GM21528 (cell line): ENCODE results near the gene B4GALT2.

Experiments
- ATAC-seq: cut with Tn5 transposase; IDR thresholded peaks from one replicate; pipeline ENCODE4 v1.9.1; 2021; ENCODE audit warnings: mild to moderate bottlenecking, moderate library complexity; ENCODE audit not compliant: unreplicated experiment, low FRiP score

B4GALT2 gene, protein sequence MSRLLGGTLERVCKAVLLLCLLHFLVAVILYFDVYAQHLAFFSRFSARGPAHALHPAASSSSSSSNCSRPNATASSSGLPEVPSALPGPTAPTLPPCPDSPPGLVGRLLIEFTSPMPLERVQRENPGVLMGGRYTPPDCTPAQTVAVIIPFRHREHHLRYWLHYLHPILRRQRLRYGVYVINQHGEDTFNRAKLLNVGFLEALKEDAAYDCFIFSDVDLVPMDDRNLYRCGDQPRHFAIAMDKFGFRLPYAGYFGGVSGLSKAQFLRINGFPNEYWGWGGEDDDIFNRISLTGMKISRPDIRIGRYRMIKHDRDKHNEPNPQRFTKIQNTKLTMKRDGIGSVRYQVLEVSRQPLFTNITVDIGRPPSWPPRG

DNA sequence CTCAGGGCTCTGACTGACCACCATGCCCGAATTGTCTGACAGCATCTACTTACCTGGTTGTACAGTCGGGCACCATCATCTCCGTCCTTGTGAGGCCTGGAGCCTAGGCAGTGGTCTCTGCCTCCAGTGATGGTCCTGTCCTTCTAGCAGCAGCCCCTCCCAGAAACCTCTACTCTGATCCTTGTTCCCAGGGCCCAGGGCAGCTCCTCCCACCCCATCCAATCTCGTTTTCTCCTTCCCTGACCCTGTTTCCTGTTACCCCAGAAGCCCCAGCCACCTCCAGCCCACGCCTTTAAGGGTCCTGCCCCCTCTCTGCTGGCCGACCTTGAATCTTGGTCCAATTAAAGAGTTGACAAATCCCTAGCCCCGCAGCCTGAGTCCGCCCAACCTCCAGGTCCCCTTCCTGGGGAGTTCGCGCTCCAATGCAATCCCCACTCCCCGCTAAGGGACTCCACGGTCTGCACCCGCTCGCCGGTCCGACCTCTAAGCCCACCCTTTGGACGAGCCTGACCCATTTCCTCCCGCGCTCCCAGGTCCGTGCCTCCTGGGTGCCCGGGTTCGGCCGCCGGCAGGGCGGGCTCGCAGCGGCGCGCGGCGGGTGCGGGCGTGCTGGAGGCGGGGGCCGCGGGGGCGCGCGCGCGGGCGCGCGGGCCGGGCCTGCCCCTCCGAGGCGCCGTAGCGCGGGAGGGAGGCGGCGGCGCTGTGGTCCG, at the start of gene B4GALT2:
Gene B4GALT2 (plus strand): TSS at position 660 of the 710 bp plus-strand sequence. CDS start 1,951 bp downstream, outside the sequence.
- ATAC-seq: no peak

DNA sequence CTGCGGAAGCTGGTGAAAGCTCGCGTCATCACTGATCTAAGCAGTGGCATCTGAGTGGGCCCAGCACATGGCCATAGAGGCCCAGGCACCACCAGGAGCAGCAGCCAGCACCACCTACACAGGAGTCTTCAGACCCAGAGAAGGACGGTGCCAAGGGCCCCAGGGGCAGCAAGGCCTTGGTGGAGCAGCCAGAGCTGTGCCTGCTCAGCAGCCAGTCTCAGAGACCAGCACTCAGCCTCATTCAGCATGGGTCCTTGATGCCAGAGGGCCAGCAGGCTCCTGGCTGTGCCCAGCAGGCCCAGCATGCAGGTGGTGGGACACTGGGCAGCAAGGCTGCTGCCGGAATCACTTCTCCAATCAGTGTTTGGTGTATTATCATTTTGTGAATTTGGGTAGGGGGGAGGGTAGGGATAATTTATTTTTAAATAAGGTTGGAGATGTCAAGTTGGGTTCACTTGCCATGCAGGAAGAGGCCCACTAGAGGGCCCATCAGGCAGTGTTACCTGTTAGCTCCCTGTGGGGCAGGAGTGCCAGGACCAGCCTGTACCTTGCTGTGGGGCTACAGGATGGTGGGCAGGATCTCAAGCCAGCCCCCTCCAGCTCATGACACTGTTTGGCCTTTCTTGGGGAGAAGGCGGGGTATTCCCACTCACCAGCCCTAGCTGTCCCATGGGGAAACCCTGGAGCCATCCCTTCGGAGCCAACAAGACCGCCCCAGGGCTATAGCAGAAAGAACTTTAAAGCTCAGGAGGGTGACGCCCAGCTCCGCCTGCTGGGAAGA, 48.7 kb upstream of the B4GALT2 start:
- ATAC-seq: no peak

DNA sequence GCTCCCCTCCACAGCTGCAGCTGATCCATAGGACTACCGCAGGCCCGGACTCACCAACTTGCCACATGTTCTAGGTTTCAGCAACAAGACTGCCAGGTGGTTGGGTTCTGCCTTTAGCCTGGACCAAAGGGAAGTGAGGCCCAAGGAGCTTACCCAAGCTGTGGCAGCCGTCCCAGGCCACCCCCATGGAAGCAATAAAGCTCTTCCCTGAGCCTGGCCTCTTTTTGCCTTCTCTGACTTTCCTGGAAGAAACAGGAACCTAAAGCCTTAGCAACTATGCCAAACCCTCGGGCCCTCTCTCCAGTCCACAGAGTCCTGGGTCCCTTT, 48.1 kb upstream of the B4GALT2 start:
- ATAC-seq: no peak

DNA sequence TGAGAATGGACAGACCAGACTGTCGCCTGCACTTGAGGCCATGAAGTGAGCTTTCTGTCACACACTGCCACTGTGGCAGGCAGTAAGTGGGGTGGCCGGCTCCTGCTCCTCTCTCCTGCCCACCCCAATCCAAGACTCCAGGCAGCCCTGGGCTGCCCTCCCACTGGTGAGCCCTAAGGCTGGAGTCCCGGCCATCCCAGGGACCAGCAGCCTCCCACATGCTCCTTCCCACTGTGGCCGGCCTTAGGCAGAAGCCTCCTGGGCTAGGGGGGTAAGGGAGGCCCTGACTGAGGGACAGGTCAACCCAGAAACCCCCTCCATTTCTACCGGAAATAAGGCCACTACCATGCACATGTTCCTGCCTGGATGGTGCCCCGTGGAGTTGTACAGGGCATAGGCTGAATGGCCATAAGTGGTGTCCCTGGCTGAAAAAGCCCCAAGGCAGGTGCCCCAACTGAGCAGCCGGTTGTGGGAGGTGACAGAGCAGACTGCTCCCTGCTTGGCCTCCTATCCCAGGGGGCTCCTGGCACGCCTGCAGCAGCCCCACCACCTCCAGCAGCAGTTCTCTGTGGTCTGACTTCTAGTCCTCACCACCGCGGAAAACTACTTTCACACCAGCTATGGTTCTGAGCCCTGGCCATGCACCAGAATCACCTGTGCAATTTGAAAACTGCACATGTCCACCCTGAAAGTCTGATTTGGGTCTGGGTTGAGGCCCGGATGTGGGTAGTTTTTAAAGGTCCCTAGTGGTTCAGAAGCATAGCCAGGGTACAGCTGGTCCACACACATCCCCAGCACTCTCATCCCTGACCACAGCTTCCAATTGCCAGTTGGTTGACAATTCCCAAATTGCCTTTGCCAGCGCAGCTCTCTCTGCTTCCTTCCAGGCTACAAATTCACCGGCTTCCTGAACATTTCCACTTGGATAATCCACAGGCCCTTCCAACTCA, 47.0 kb upstream of the B4GALT2 start:
- ATAC-seq: no peak

DNA sequence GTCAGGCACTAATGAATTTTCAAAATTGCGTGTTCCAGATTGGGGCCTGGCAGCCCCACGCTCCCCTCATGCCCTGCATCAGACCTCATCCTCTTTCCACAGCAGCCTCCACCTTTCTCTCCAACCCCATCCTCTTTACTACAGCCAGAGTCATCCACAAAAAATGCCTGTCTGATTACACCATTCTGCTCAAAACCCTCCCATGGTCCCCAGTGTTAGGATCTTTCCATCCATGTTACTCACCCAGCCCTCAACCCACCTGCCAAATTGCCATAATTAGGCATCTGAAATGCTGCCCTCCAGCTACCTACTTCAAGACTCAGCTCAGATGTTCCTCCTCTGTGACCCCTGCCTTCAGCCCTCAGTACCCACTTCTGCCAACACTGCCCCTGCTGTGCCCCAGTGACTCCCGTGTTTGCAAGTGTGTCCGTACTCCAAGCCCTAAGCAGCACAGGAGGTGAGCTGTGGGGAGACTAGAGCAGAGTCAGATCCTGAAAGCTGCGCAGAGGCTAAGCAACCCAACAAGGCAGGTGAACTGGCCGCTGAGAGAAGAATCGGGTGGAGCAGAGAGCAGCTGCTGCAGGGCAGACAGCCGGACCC, 46.1 kb upstream of the B4GALT2 start:
- ATAC-seq: no peak

DNA sequence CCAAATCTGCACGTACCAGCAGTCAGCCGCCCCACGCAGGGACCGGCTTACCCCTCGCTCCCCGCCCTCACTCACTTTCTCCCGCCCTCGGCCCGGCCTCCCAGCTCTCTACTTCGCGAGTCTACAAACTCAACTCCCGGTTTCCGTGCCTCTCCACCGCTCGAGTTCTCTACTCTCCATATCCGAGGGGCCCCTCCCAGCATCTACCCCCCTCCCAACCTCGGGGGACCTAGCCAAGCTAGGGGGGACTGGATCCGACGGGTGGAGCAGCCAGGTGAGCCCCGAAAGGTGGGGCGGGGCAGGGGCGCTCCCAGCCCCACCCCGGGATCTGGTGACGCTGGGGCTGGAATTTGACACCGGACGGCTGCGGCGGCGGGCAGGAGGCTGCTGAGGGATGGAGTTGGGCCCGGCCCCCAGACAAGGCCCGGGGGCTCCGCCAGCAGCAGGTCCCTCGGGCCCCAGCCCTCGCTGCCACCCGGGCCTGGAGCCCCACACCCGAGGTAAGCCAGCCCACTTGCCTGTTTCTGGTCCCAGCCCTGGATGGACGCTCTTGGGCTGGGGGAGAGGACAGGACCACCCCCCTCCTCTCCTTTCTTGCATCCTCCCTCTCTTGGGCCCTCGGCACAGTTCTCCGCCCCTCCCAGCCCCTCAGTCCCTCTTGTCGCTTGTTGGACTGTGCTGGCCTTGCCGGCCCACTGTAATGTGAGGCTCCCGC, 45.5 kb upstream of the B4GALT2 start, which contains the start of gene ARTN:
Gene ARTN (plus strand): TSS at position 416 of the 715 bp plus-strand sequence. CDS start 1,856 bp downstream, outside the sequence.
- ATAC-seq: no peak

DNA sequence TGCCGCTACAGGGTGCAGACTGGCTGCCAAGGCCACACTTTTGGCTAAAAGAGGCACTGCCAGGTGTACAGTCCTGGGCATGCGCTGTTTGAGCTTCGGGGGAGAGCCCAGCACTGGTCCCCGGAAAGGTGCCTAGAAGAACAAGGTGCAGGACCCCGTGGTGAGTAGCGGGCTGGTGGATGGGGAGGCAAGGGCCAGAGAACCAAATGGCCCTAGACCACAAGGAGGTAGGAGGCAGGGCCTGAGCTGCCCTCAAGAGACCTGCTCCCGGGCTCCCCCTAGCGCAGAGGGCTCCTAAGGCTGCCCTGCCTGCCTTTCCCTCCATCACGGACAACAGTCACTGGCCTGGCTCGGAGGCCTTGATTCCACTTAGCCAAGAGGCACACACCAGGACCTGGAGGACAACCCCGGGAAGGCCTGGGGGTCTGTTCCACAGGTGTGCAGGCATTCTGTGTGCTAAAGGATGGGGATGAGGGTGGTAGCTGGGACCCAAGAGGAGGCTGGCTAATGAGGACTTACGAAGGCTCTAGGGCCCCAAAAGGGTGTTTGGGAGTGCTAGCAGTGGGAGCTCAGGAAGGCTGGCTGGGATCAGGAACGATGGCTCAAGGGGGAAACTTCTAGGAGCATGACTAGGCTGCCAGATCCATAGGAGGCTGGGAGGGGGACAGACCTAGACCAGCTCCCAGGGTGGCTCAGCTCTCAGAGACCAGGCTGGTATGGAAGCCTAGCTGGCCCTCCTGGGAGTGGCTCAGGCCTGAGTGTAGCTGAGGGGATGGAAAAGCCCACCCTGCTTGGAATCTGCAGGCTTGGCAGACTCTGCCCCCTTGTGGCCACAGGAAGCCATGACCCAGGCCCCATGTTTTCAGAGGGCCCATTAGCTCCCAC, 44.7 kb upstream of the B4GALT2 start:
- ATAC-seq: no peak

DNA sequence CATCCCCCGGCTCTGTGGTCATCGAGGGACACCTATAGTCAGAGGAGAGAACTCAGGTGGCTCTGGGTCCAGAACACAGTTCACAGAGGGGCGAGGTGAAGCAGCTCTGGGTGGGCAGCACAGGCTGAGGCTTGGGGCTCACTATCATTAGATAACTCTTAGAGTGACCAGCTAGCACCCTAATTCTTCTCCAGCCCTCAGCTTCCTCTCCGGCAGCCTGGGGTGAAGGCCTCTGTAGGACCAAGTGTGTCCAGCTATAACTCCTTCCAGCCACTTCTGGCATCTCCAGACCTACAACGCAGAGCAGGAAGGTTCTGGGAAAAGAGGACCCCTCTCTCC, 44.1 kb upstream of the B4GALT2 start:
- no peak for ATAC-seq

DNA sequence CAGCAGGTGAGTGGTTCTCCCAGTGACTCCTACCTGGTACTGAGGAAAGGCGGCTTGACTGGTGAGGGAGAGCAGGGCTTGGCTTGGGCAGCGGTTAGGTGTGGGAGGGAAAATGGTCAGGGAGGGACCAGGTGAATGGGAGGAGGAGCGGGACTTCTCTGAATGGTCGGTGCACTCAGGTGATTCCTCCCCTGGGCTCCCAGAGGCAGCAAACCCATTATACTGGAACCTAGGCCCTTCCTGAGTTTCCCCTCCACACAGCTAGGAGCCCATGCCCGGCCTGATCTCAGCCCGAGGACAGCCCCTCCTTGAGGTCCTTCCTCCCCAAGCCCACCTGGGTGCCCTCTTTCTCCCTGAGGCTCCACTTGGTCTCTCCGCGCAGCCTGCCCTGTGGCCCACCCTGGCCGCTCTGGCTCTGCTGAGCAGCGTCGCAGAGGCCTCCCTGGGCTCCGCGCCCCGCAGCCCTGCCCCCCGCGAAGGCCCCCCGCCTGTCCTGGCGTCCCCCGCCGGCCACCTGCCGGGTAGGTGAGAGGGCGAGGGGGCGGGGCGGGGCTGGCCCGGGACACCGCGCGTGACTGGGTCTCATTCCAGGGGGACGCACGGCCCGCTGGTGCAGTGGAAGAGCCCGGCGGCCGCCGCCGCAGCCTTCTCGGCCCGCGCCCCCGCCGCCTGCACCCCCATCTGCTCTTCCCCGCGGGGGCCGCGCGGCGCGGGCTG, 43.1 kb upstream of the B4GALT2 start:
- ATAC-seq: no peak

DNA sequence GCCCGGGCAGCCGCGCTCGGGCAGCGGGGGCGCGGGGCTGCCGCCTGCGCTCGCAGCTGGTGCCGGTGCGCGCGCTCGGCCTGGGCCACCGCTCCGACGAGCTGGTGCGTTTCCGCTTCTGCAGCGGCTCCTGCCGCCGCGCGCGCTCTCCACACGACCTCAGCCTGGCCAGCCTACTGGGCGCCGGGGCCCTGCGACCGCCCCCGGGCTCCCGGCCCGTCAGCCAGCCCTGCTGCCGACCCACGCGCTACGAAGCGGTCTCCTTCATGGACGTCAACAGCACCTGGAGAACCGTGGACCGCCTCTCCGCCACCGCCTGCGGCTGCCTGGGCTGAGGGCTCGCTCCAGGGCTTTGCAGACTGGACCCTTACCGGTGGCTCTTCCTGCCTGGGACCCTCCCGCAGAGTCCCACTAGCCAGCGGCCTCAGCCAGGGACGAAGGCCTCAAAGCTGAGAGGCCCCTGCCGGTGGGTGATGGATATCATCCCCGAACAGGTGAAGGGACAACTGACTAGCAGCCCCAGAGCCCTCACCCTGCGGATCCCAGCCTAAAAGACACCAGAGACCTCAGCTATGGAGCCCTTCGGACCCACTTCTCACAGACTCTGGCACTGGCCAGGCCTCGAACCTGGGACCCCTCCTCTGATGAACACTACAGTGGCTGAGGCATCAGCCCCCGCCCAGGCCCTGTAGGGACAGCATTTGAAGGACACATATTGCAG, 42.4 kb upstream of the B4GALT2 start:
- ATAC-seq: no peak

DNA sequence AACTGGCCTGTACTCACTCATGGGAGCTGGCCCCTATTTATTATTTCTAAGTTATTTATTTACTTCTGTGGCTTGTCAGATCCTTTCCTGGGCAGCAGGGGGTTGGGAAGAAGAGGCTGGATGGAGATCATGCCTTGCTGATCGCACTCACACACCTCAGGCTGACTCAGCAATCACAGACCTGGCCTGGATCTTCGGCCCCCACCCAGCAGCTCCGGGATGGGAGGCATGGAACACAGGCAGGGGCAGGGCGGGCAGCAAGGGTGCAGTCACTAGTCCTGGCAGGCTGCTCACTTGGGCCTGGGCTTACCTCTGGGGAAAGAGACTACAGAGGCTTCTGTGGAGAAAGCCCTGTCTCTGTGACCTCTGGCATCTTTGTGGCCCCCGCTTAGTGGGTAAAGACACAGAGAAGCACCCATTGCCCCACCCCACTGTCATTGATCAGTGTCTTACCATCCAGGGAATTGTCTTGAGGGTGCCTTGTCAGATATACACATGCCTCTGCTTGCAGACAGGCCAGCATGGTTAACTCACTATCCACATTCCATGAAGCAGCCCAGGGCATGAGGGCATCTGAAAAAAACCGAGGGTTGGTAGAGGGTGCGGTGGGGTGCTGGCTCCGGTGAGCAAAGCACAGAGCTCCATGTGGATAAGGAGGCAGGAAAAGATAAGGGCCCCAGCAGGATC, 41.7 kb upstream of the B4GALT2 start:
- no peak for ATAC-seq

DNA sequence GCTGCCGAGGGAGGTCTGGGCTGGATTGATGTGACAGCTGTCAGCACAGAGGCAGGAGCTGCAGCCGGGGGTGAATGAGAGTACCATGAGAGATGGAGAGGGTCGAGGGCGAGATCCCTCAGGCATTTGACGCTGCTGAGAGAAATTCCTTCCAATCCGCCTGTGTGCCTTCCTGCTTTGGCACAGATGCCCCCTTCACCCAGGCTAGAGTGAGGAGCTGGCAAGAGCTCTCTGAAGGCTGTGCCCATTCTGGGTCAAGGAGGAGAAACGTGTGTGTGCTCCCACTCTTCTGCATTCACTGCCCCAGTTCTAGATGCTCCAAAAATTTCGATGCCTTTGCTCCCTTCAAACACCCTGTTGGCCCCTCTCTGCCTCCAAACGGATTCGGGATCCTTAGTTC, 40.6 kb upstream of the B4GALT2 start:
- ATAC-seq: no peak

DNA sequence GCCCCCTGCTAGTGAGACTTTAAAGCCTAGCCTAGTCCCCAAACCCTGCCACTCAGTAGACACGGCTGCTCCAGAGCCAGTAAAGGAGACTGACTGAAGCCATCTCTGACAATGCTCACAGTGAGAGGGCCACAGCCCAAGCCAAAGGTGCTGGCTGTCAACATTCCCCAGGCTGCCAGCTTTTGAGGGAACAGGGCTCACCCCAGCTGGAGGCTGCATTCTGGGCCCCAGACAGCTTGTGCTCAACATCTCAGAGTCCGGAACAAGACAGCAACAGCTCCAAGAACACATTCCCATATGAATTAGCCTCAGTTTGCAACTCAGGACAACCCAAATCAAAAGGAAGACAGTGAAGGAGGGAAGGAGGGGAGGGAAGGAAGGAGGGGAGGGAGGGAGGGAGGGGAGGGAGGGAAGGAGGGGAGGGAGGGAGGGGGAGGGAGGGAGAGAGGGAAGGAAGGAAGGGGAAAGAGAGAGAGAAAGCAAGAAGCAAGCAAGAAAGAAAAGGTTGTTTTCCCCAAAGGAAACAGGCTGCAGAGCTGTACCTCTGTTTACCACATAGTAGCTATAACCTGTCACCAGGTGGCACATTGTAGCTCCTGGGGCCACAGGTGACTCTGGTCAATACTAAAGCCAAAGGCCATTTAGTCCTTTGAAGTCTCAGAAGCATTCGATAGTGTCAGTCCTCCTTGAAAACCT, 40.0 kb upstream of the B4GALT2 start:
- no peak for ATAC-seq

DNA sequence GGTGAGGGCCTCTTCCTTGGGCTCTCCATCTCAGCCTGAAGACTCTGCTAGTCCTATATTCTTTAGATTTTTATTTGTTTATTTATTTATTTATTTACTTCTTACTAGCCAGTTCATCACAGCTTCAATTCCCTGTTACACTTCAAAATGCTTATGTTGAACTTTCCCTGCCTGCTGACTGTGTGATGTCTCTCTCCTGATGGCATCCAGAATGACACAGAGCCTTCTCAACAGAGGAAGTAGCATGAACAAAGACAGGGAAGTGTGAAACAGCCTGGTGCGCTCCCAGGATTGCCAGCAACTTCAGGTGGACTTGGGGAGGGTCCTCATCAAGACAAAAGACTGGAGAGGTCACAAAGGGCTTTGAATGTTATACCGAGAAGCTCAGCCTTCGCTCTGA, 36.6 kb upstream of the B4GALT2 start:
- no peak for ATAC-seq

DNA sequence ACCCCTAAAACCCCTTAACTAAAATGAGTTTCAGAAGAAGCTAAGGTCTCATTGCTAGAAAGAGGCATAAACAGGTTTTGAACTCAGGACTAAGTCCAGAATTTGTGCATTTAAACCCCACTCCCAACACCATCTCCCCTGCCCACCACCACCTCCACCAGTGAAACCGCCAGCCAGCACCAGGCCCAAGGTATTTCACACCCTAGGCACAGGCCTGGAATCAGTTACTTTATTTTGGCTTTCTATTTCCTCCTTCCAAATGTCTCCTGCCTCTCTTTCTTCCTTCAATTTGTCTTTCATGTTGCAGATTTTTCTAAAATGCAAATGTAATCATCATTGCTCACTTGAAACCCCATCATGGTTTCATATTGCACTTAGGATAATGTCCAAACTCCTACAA, 34.1 kb upstream of the B4GALT2 start:
- ATAC-seq: no peak

DNA sequence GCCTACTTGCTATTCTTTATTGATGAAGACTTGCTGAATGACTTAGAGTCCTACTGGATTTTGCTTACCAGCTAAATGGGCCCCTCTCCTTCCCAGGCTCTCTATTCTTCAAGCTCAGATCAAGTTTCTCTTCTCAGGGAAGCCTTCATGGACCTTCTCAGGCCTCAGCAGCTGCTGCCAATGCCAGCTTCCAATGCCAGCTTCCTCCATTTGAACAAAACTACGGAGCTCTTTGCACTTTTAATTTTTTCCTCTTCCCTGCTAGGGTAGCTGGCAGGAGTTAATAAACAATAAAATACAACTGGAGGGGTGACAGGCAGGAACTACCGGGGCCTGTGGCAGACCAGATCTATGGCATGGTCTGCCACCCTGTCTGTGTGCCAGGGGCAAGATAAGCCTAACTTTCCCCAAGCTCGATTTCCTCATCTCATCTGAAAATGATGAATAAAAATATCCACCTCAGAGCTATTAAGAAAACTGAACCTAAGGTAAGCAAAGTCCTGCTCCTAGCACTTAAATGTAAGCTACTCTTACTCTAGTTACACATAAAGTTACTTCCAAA, 33.3 kb upstream of the B4GALT2 start:
- ATAC-seq: no peak
